GM23338 (cell line): ENCODE data around the gene CPAMD8. TPM values are rescaled to one million over a fixed set of nuclear protein-coding genes. Genes with fewer than 3 reads are reported as not detected.
A peak's percentile ranks its signal among the peaks of the same experiment; 100 is the strongest.

ENCODE experiments used
- ATAC-seq: fragments of 200-7000 bp; cut with Tn5 transposase; 3 replicates; pipeline ENCODE4 v1.9.1; 2020
- DNase-seq: peaks from one replicate; pipeline ENCODE4 v3.0.0-alpha.2; 2015; ENCODE audit warnings: low spot score
- H2AFZ ChIP-seq: fragments of 200-600 bp; sonication (generic); 2 replicates; pipeline ENCODE4 v1.8.0; 2016; ENCODE audit warnings: antibody characterized with exemption, mild to moderate bottlenecking, moderate library complexity
- H3F3A ChIP-seq: fragments of 200-600 bp; sonication (generic); replicated peaks from 2 replicates; pipeline ENCODE4 v1.8.0; 2017; ENCODE audit warnings: antibody characterized with exemption, mixed run types, low read depth
- H3K27ac ChIP-seq: fragments of 200-600 bp; sonication (generic); 2 replicates; pipeline ENCODE4 v1.6.1; 2016; ENCODE audit warnings: low read depth
- H3K27me3 ChIP-seq: fragments of 200-600 bp; sonication (generic); 2 replicates; pipeline ENCODE4 v1.8.0; 2016; ENCODE audit warnings: mild to moderate bottlenecking, mixed run types, moderate library complexity; ENCODE audit not compliant: insufficient read depth
- H3K36me3 ChIP-seq: fragments of 200-600 bp; sonication (generic); 2 replicates; pipeline ENCODE4 v1.8.0; 2016; ENCODE audit warnings: mild to moderate bottlenecking; ENCODE audit not compliant: insufficient read depth
- H3K4me1 ChIP-seq: fragments of 200-600 bp; sonication (generic); 2 replicates; pipeline ENCODE4 v1.8.0; 2016; ENCODE audit warnings: mild to moderate bottlenecking, moderate library complexity; ENCODE audit not compliant: insufficient read depth
- H3K4me2 ChIP-seq: fragments of 200-600 bp; sonication (generic); 2 replicates; pipeline ENCODE4 v1.7.1; 2017; ENCODE audit warnings: mixed run types
- H3K4me3 ChIP-seq: fragments of 200-600 bp; sonication (generic); 2 replicates; pipeline ENCODE4 v1.6.1; 2016; ENCODE audit warnings: mixed run types
- H3K79me2 ChIP-seq: fragments of 200-600 bp; sonication (generic); replicated peaks from 2 replicates; pipeline ENCODE4 v1.8.0; 2017; ENCODE audit warnings: mild to moderate bottlenecking; ENCODE audit not compliant: insufficient read depth
- H3K9me2 ChIP-seq: fragments of 200-600 bp; sonication (generic); 2 replicates; pipeline ENCODE4 v1.8.0; 2017; ENCODE audit not compliant: insufficient read depth
- H4K20me1 ChIP-seq: fragments of 200-600 bp; sonication (generic); replicated peaks from 2 replicates; pipeline ENCODE4 v1.8.0; 2017; ENCODE audit warnings: mild to moderate bottlenecking; ENCODE audit not compliant: insufficient read depth
- H3K27ac Mint-ChIP-seq: 2 replicates; pipeline ENCODE4 v1.8.0; 2020; ENCODE audit warnings: inconsistent platforms, mild to moderate bottlenecking, moderate library complexity, mixed read lengths
- H3K27me3 Mint-ChIP-seq: 3 replicates; pipeline ENCODE4 v1.8.0; 2022; ENCODE audit warnings: low read depth, mild to moderate bottlenecking, moderate library complexity, mixed read lengths, inconsistent platforms; ENCODE audit not compliant: insufficient read depth, poor library complexity
- H3K36me3 Mint-ChIP-seq: 3 replicates; pipeline ENCODE4 v1.8.0; 2021; ENCODE audit warnings: low read depth, mild to moderate bottlenecking, inconsistent platforms, moderate library complexity, mixed read lengths
- H3K4me1 Mint-ChIP-seq: 3 replicates; pipeline ENCODE4 v1.8.0; 2020; ENCODE audit warnings: mild to moderate bottlenecking, inconsistent platforms, mixed read lengths
- H3K4me3 Mint-ChIP-seq: 3 replicates; pipeline ENCODE4 v1.8.0; 2021; ENCODE audit warnings: moderate library complexity, mild to moderate bottlenecking, inconsistent platforms, mixed read lengths
- H3K9me3 Mint-ChIP-seq: 3 replicates; pipeline ENCODE4 v1.8.0; 2020; ENCODE audit warnings: moderate library complexity, mild to moderate bottlenecking, inconsistent platforms, mixed read lengths
- CREB1 ChIP-seq: fragments of 250-450 bp; sonication (Bioruptor Pico); IDR thresholded peaks from 2 replicates; pipeline ENCODE4 v1.5.0; 2020; ENCODE audit warnings: low read depth, mild to moderate bottlenecking, moderate library complexity
- EZH2phosphoT487 ChIP-seq: fragments of 200-600 bp; sonication (generic); IDR thresholded peaks from one replicate; pipeline ENCODE4 v1.8.1; 2018; ENCODE audit warnings: antibody characterized with exemption; ENCODE audit not compliant: unreplicated experiment
- NANOG ChIP-seq: IDR thresholded peaks from 2 replicates; pipeline ENCODE4 v1.6.1; 2016; ENCODE audit warnings: antibody characterized with exemption, borderline replicate concordance
- STAT1 ChIP-seq: IDR thresholded peaks from one replicate; pipeline ENCODE4 v1.6.1; 2016; ENCODE audit warnings: antibody characterized with exemption; ENCODE audit not compliant: unreplicated experiment
- ZNF462 ChIP-seq: fragments of 250-450 bp; sonication (Bioruptor Pico); IDR thresholded peaks from 2 replicates; pipeline ENCODE4 v1.5.0; 2020; ENCODE audit warnings: mild to moderate bottlenecking, moderate library complexity
- polyA plus RNA-seq: library from polyadenylated mRNA; unstranded; fragments of >200 nt; fragmentation: Nextera tagmentation; extraction: Ambion mirVana; gene quantifications from 2 replicates; pipeline ENCODE4 v1.2.1, GENCODE V29; 2016
- total RNA-seq: library from RNA; depleted of rRNA; stranded (reverse); fragments of >200 nt; shearing (Covaris generic); gene quantifications from 2 replicates; pipeline ENCODE4 v1.2.3, GENCODE V29; 2014

The CPAMD8 gene
- total and polyA plus RNA-seq, 2 experiments from 2014 or later, result 4.4 to 11.8 TPM

DNA sequence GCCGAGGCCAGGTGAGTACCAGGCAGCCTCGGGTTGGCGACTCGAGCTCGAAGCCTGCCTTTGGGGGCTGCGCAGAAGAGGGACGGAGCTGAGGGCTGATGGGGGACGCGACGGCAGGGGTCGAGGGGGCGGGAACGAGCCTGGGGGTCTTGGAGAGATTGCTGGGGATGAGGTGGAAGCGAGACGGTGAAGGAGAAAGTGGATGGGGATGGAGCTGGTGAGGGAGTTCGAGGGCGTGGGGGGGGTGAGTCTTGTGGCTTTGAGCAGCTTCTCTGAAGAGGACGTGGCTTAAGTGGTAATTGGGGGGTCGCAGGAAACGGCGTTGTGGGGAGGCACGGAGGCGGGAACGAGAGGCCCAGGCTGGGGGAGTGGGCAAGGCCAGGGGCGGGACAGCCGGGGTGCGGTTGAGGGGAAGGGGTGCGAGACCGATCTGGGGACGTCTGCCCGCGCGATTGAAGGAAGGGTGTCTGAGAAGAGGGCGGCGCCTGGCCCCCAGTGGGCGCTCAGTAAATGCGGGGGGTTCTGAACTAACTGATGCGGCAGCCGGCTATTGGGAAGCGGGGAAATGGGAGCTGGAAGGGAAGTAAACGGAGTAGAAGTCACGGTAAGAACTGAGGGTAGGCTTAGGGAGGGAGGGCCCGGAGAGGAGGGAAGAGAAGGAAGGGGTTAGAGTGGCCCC is 49.4 kb upstream of the CPAMD8 start:
- 0 out of 2 replicates have a peak, but pooled peaks have one; percentile 14 for TF ChIP-seq CREB1 (CRISPR knock-in tag)
- no peak for TF ChIP-seq ZNF462 (CRISPR knock-in tag)
- TF ChIP-seq NANOG, result no peak
- TF ChIP-seq STAT1, result no peak
- TF ChIP-seq EZH2phosphoT487, result no peak
- H3K27ac ChIP-seq, result 0 out of 2 replicates have a peak overlapping the region, but pooled peaks have one; percentile 72

More for the DNA sequence above, 49.4 kb upstream of the CPAMD8 start:
- Histone ChIP-seq H2AFZ (peak overlapping the region; percentile 56), H3K4me1 (peaks cover 15% of the 10 kb centered on the region; the same call in 1 of the 2 replicates), H3K27me3 (no peaks in the 10 kb centered on the region), H3K36me3 (0 out of 2 replicates have a peak, but pooled peaks cover 4% of the 10 kb centered on the region), H3K79me2 (peaks cover 70% of the 10 kb centered on the region), H3K4me3 (peak overlapping the region; percentile 91), H4K20me1 (peaks cover 49% of the 10 kb centered on the region), H3F3A (peaks cover 3% of the 10 kb centered on the region; the same call in 1 of the 2 replicates), H3K9me2 (no peaks in the 10 kb centered on the region), H3K4me2 (peak overlapping the region; percentile 91)
- ATAC-seq (peak; percentile 6), DNase-seq (peak; percentile 82)
- Mint-ChIP-seq H3K4me1 (peaks cover 50% of the 10 kb centered on the region), H3K27ac (peak overlapping the region; percentile 90), H3K4me3 (peak overlapping the region; percentile 94), H3K9me3 (no peaks in the 10 kb centered on the region), H3K27me3 (peaks cover 18% of the 10 kb centered on the region), H3K36me3 (peaks cover 27% of the 10 kb centered on the region)
